ENCODE measurements around the gene PRAC1. TPM values are rescaled to one million over a fixed set of nuclear protein-coding genes. Genes with fewer than 3 reads are reported as not detected.

PRAC1 gene
- total RNA-seq, 3 donors from 2014 or later, result not detected

GRCh38 chr17:48672340-48672739 is 50.0 kb downstream of the PRAC1 start:
- Histone ChIP-seq H3K27ac (no peak overlapping the region), H3K36me3 (no peaks in the 10 kb centered on the region), H3K27me3 (peaks cover 0 to 27% of the 10 kb centered on the region in 2 donors), H3K4me1 (no peaks in the 10 kb centered on the region), H3K9me3 (no peaks in the 10 kb centered on the region), H3K4me3 (peak overlapping the region in 1 of 3 donors; percentile 42)
- intact Hi-C loops (cut with DNase I; ENCODE audit: low total_unique reads), result no loop called here
- DNase-seq (ENCODE audit: low spot score in 2 of 2), result no peak
- no peak for TF ChIP-seq CTCF (IDR thresholded peaks at IDR 0.05)
- no peak for TF ChIP-seq POLR2A (IDR thresholded peaks at IDR 0.05)
- no peak for TF ChIP-seq POLR2AphosphoS5 (IDR thresholded peaks at IDR 0.05)

Other genes with a start within 250 kb of the PRAC1 start
- not detected for gene HOXB1, start 191.5 kb downstream of the PRAC1 start, total RNA-seq
- gene HOXB2, start 177.4 kb downstream of the PRAC1 start, total RNA-seq, result 10 to 100 TPM; 13.6 to 36.4 (median 19.6) TPM
- 1 to 10 TPM; 2.2 to 7.5 (median 2.3) TPM for gene HOXB4, start 144.2 kb downstream of the PRAC1 start, total RNA-seq
- 10 to 100 TPM; 13.8 to 36.7 (median 14.4) TPM for gene HOXB3, start 132.3 kb downstream of the PRAC1 start, total RNA-seq
- gene HOXB5, start 128.7 kb downstream of the PRAC1 start, total RNA-seq, result 1 to 10 TPM in 2 of 3 donors, under 1 TPM in 1; 0.44 to 2.0 (median 1.4) TPM
- 10 to 100 TPM in 2 of 3 donors, 1 to 10 TPM in 1; 1.0 to 24.9 (median 18.2) TPM for gene HOXB6, start 117.5 kb downstream of the PRAC1 start, total RNA-seq
- 10 to 100 TPM in 1 of 3 donors, 1 to 10 TPM in 2; 1.5 to 16.8 (median 4.3) TPM for gene HOXB7, start 111.5 kb downstream of the PRAC1 start, total RNA-seq
- 1 to 10 TPM in 2 of 3 donors, under 1 TPM in 1; 0.59 to 4.6 (median 4.6) TPM for gene HOXB8, start 107.2 kb downstream of the PRAC1 start, total RNA-seq
- gene HOXB9, start 96.2 kb downstream of the PRAC1 start, total RNA-seq, result under 1 TPM; 0.32 to 0.44 (median 0.33) TPM
- not detected for gene PRAC2, start 667 bp upstream of the PRAC1 start, total RNA-seq
- gene HOXB13, start 6.2 kb upstream of the PRAC1 start, total RNA-seq, result under 1 TPM in 1 of 3 donors, not detected in 2; 0.16 TPM
- under 1 TPM in 2 of 3 donors, not detected in 1; under 0.01 to 0.32 TPM for gene TTLL6, start 94.7 kb upstream of the PRAC1 start, total RNA-seq
- gene CALCOCO2, start 108.5 kb upstream of the PRAC1 start, total RNA-seq, result 100 to 1,000 TPM; 134 to 262 (median 146) TPM
- gene ATP5MC1, start 170.3 kb upstream of the PRAC1 start, total RNA-seq, result 10 to 100 TPM; 55.5 to 85.2 (median 81.6) TPM
- 10 to 100 TPM; 45.9 to 70.1 (median 64.2) TPM for gene UBE2Z, start 185.9 kb upstream of the PRAC1 start, total RNA-seq
- gene SNF8, start 222.3 kb upstream of the PRAC1 start, total RNA-seq, result 10 to 100 TPM; 75.7 to 83.4 (median 76.7) TPM
- not detected for gene GIP, start 246.1 kb upstream of the PRAC1 start, total RNA-seq